A549 (cell line): ENCODE measurements around the gene NRXN3. TPM values are rescaled to one million over a fixed set of nuclear protein-coding genes. Genes with fewer than 3 reads are reported as not detected.

Source experiments
- ATAC-seq, 2 experiments: fragments of 200-7000 bp in 1 of 2; fragments of >200 bp in 1 of 2; cut with Nextera tagmentation in 1 of 2; cut with Tn5 transposase in 1 of 2; 3 replicates each; pipeline versions ENCODE4 v1.8.0 to v1.9.1; 2018 to 2020; ENCODE audit warnings: mild to moderate bottlenecking in 1 of 2, moderate library complexity in 1 of 2
- CTCF ChIA-PET: fragments of 300-600 bp; sonication (Branson Sonifier 250); formaldehyde crosslinking; extraction: SDS; loops from one replicate; lab custom pipeline; 2021; ENCODE audit warnings: antibody characterized with exemption, inconsistent platforms; lab: Yijun Ruan, JAX
- POLR2A ChIA-PET: fragments of 350-600 bp; formaldehyde crosslinking; extraction: SDS; loops from one replicate; lab custom pipeline; 2021; ENCODE audit warnings: antibody characterized with exemption, inconsistent platforms; lab: Yijun Ruan, JAX
- DNase-seq, 2 experiments: peaks; one replicate each; pipeline versions ENCODE4 v3.0.0 to v3.0.0-alpha.2; 2011 to 2016; ENCODE audit warnings: low read depth in 1 of 2, low spot score in 1 of 2
- FAIRE-seq: peaks from 2 replicates; lab custom pipeline; 2011; peaks lifted over from hg19 to GRCh38; lab: Jason Lieb, UNC
- H3K27ac ChIP-seq, 2 experiments: fragments of >200 bp; sonication (Bioruptor Twin); formaldehyde crosslinking; 3 replicates each; pipeline ENCODE4 v1.5.1; 2016 to 2017
- H3K4me1 ChIP-seq: fragments of >200 bp; sonication (Bioruptor Twin); formaldehyde crosslinking; 3 replicates; pipeline ENCODE4 v1.6.1; 2016
- H3K4me2 ChIP-seq: fragments of >200 bp; sonication (Bioruptor Twin); formaldehyde crosslinking; 3 replicates; pipeline ENCODE4 v1.6.1; 2016
- H3K4me3 ChIP-seq: fragments of >200 bp; sonication (Bioruptor Twin); formaldehyde crosslinking; 3 replicates; pipeline ENCODE4 v1.5.1; 2016
- H3K9me3 ChIP-seq: fragments of >200 bp; sonication (Bioruptor Twin); formaldehyde crosslinking; 3 replicates; pipeline ENCODE4 v1.6.1; 2016
- BHLHE40 ChIP-seq: IDR thresholded peaks from 2 replicates; pipeline ENCODE4 v1.6.1; 2012; ENCODE audit warnings: low read depth, low read length, inconsistent platforms
- CBX2 ChIP-seq: fragments of 200-600 bp; sonication (generic); IDR thresholded peaks from 2 replicates; pipeline ENCODE4 v1.6.1; 2016; ENCODE audit warnings: low read depth, mild to moderate bottlenecking, borderline replicate concordance
- CEBPB ChIP-seq, 2 experiments: fragments of >200 bp in 1 of 2; sonication (Bioruptor Twin) in 1 of 2; formaldehyde crosslinking in 1 of 2; IDR thresholded peaks; 2 replicates each; pipeline ENCODE4 v1.6.1; 2012 to 2016
- CHD4 ChIP-seq: fragments of 200-600 bp; sonication (generic); IDR thresholded peaks from 2 replicates; pipeline ENCODE4 v1.6.1; 2016; ENCODE audit warnings: antibody characterized with exemption, mild to moderate bottlenecking, borderline replicate concordance
- ELK1 ChIP-seq: fragments of 150-350 bp; IDR thresholded peaks from 2 replicates; pipeline ENCODE4 v1.6.1; 2014; ENCODE audit warnings: low read depth, mild to moderate bottlenecking, low read length
- EP300 ChIP-seq, 2 experiments: fragments of >200 bp; sonication (Bioruptor Twin); formaldehyde crosslinking; IDR thresholded peaks; 2 replicates in 1 of 2; 3 replicates in 1 of 2; pipeline ENCODE4 v1.6.1; 2016 to 2017
- FOSB ChIP-seq: fragments of 250-450 bp; sonication (Bioruptor Pico); IDR thresholded peaks from 2 replicates; pipeline ENCODE4 v1.5.0; 2020; ENCODE audit warnings: mild to moderate bottlenecking, moderate library complexity
- HOXB13 ChIP-seq: fragments of 250-450 bp; sonication (Bioruptor Pico); IDR thresholded peaks from 2 replicates; pipeline ENCODE4 v1.5.0; 2020; ENCODE audit warnings: low read depth, mild to moderate bottlenecking, moderate library complexity
- HOXB5 ChIP-seq: fragments of 250-450 bp; sonication (Bioruptor Pico); IDR thresholded peaks from 2 replicates; pipeline ENCODE4 v1.5.0; 2020; ENCODE audit warnings: mild to moderate bottlenecking, moderate library complexity
- MAZ ChIP-seq: fragments of 150-350 bp; IDR thresholded peaks from 2 replicates; pipeline ENCODE4 v1.6.1; 2014; ENCODE audit warnings: antibody characterized with exemption, low read depth, low read length, borderline replicate concordance
- NFE2L2 ChIP-seq: fragments of 150-350 bp; conservative IDR thresholded peaks from 2 replicates; pipeline ENCODE4 v1.6.1; 2014; ENCODE audit warnings: low read length
- RCOR1 ChIP-seq: fragments of 150-350 bp; IDR thresholded peaks from 2 replicates; pipeline ENCODE4 v1.6.1; 2014; ENCODE audit warnings: antibody characterized with exemption, low read length, low read depth
- RNF2 ChIP-seq: fragments of 200-600 bp; sonication (generic); IDR thresholded peaks from 2 replicates; pipeline ENCODE4 v1.6.1; 2016; ENCODE audit warnings: low read depth, mild to moderate bottlenecking, antibody characterized with exemption, moderate library complexity, borderline replicate concordance
- SMC3 ChIP-seq: fragments of >200 bp; sonication (Bioruptor Twin); formaldehyde crosslinking; IDR thresholded peaks from 3 replicates; pipeline ENCODE4 v1.6.1; 2018; ENCODE audit warnings: inconsistent platforms
- ZFP36 ChIP-seq: fragments of 450-650 bp; IDR thresholded peaks from 2 replicates; pipeline ENCODE4 v1.6.1; 2014; ENCODE audit warnings: borderline replicate concordance; ENCODE audit not compliant: partially characterized antibody
- ZSCAN20 ChIP-seq: fragments of 250-450 bp; sonication (Bioruptor Pico); IDR thresholded peaks from 2 replicates; pipeline ENCODE4 v1.8.0; 2022; ENCODE audit warnings: mild to moderate bottlenecking, moderate library complexity
- WGBS: methylation state at CpG from one replicate; pipeline ENCODE4 v1.1.6; 2017; ENCODE audit errors: missing lambda C conversion rate; 5-methylcytosine and 5-hydroxymethylcytosine counted together
- polyA plus RNA-seq, 4 experiments: library from polyadenylated mRNA; depleted of rRNA in 3 of 4; stranded (reverse); fragments of >200 nt; fragmentation: RNase III in 1 of 4; extraction: RNeasy Plus Mini Kit Qiagen cat#74134 plus additional on column Dnase treatment in 1 of 4; gene quantifications; 2 replicates in 3 of 4; 3 replicates in 1 of 4; pipeline ENCODE4 v1.2.3, GENCODE V29; 2011 to 2017
- TF ChIP-seq, protein P1 (sequence below): fragments of 250-450 bp; sonication (Bioruptor Pico); IDR thresholded peaks from 2 replicates; pipeline ENCODE4 v1.5.0; 2020; ENCODE audit warnings: low read depth, mild to moderate bottlenecking, moderate library complexity
- TF ChIP-seq, protein P2 (sequence below): fragments of 200-600 bp; sonication (generic); IDR thresholded peaks from 2 replicates; pipeline ENCODE4 v1.6.1; 2016; ENCODE audit warnings: antibody characterized with exemption, mild to moderate bottlenecking, moderate library complexity
- TF ChIP-seq, protein P3 (sequence below): fragments of >200 bp; sonication (Bioruptor Twin); formaldehyde crosslinking; IDR thresholded peaks from 3 replicates; pipeline ENCODE4 v1.6.1; 2016

The NRXN3 gene
- polyA plus RNA-seq, 2 of the 4 experiments (the other 2 are of a cell fraction) = 0.62 to 2.3 TPM

- Histone ChIP-seq H3K9me3 (no peaks in the 10 kb centered on the region), H3K27ac (no peak overlapping the region), H3K4me1 (no peaks in the 10 kb centered on the region), H3K4me2 (no peak overlapping the region), H3K4me3 (no peak overlapping the region)
- ChIA-PET POLR2A (no interaction called here), CTCF (no interaction called here)
- WGBS = 34% methylated on average over 5 of the region's 5 CpGs
- ATAC-seq = no peak
- TF ChIP-seq ELK1 (no peak), RNF2 (no peak), FOSB (no peak), SMC3 (no peak), ZFP36 (no peak), CHD4 (no peak), HOXB13 (no peak), EP300 (IDR thresholded peaks at IDR 0.05) (no peak), CEBPB (IDR thresholded peaks at IDR 0.05) (no peak), CBX2 (no peak), HOXB5 (no peak), BHLHE40 (no peak), ZSCAN20 (CRISPR knock-in tag) (no peak), RCOR1 (no peak)
- TF ChIP-seq, protein P1, sequence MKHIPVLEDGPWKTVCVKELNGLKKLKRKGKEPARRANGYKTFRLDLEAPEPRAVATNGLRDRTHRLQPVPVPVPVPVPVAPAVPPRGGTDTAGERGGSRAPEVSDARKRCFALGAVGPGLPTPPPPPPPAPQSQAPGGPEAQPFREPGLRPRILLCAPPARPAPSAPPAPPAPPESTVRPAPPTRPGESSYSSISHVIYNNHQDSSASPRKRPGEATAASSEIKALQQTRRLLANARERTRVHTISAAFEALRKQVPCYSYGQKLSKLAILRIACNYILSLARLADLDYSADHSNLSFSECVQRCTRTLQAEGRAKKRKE (CRISPR knock-in tag) = no peak
- TF ChIP-seq, protein P2, sequence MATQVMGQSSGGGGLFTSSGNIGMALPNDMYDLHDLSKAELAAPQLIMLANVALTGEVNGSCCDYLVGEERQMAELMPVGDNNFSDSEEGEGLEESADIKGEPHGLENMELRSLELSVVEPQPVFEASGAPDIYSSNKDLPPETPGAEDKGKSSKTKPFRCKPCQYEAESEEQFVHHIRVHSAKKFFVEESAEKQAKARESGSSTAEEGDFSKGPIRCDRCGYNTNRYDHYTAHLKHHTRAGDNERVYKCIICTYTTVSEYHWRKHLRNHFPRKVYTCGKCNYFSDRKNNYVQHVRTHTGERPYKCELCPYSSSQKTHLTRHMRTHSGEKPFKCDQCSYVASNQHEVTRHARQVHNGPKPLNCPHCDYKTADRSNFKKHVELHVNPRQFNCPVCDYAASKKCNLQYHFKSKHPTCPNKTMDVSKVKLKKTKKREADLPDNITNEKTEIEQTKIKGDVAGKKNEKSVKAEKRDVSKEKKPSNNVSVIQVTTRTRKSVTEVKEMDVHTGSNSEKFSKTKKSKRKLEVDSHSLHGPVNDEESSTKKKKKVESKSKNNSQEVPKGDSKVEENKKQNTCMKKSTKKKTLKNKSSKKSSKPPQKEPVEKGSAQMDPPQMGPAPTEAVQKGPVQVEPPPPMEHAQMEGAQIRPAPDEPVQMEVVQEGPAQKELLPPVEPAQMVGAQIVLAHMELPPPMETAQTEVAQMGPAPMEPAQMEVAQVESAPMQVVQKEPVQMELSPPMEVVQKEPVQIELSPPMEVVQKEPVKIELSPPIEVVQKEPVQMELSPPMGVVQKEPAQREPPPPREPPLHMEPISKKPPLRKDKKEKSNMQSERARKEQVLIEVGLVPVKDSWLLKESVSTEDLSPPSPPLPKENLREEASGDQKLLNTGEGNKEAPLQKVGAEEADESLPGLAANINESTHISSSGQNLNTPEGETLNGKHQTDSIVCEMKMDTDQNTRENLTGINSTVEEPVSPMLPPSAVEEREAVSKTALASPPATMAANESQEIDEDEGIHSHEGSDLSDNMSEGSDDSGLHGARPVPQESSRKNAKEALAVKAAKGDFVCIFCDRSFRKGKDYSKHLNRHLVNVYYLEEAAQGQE = no peak
- TF ChIP-seq, protein P3, sequence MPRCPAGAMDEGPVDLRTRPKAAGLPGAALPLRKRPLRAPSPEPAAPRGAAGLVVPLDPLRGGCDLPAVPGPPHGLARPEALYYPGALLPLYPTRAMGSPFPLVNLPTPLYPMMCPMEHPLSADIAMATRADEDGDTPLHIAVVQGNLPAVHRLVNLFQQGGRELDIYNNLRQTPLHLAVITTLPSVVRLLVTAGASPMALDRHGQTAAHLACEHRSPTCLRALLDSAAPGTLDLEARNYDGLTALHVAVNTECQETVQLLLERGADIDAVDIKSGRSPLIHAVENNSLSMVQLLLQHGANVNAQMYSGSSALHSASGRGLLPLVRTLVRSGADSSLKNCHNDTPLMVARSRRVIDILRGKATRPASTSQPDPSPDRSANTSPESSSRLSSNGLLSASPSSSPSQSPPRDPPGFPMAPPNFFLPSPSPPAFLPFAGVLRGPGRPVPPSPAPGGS = no peak
- no peak for FAIRE-seq
- DNase-seq = no peak
Measured at GRCh38 chr14:78764240-78764639, 594.1 kb downstream of the NRXN3 start.

DNA sequence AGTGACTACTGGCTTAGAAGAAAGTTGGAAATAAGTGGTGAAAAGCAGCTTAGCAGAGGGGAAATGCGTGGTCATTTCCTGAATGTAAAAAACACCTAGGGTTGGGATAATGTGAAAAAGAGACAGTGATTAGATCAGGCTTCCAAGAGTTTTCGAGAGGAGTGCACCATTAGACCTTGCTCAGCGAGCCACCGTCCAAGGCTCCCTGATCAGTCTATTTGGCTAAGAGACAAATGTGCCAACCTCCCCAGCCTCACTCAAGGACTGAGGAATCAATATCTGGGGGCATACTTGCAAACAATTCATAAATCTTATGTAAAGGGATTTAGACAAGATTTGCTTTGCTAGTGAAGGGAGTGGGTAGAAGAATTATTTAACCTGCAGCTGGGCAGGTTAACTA lies 594.5 kb downstream of the NRXN3 start:
- DNase-seq (no peak), FAIRE-seq (no peak), ATAC-seq (no peak)
- no peaks in the 10 kb centered on the region for H3K4me1 ChIP-seq
- no peak overlapping the region for H3K4me2 ChIP-seq
- CTCF ChIA-PET = no interaction called here
- no peaks in the 10 kb centered on the region for H3K9me3 ChIP-seq
- no peak overlapping the region for H3K4me3 ChIP-seq
- no peak for TF ChIP-seq MAZ
- POLR2A ChIA-PET = no interaction called here
- WGBS = 0% methylated on average over 4 of the region's 4 CpGs
- H3K27ac ChIP-seq = no peak overlapping the region

DNA sequence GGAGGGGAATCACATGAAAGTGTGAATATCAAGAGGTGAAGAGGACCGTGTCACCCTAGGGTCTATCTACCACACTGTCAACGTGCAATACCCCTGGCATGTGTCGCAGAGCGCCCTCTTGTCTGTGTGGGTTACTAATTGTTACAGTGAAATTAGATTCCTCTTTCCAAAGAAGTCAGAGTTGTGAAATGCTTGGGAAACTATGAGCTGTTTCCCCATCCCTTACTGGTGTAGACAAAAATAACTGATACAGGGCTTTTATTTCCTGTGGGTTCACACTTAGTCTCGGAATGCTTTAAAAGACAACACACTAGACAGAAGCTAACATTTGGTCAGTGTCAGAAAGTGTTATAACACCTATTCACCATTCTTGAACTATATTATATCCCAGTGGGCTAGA lies 597.3 kb downstream of the NRXN3 start:
- H3K4me2 ChIP-seq = no peak overlapping the region
- FAIRE-seq (no peak), ATAC-seq (no peak), DNase-seq (no peak)
- CTCF ChIA-PET = no interaction called here
- H3K9me3 ChIP-seq = no peaks in the 10 kb centered on the region
- H3K4me1 ChIP-seq = no peaks in the 10 kb centered on the region
- 3% methylated on average over 5 of the region's 5 CpGs for WGBS
- H3K27ac ChIP-seq = no peak overlapping the region
- no peak overlapping the region for H3K4me3 ChIP-seq
- TF ChIP-seq NFE2L2 = no peak
- POLR2A ChIA-PET = no interaction called here
